MV-4-11 (cell line): Measurements from ENCODE around the gene TNS3.
A peak's percentile ranks its signal among the peaks of the same experiment; 100 is the strongest.

Source experiments
- DNase-seq: peaks from one replicate; lab custom pipeline; 2025; lab: John Stamatoyannopoulos, UW

TNS3 gene

GRCh38 chr7:47581438-47581803 lies 490 bp downstream of the TNS3 start:
- no peak for DNase-seq

GRCh38 chr7:47580811-47581331 lies 1.0 kb downstream of the TNS3 start:
- DNase-seq: peak; percentile 49

- no peak for DNase-seq
Measured at GRCh38 chr7:47580175-47580706, 1.7 kb downstream of the TNS3 start.

- no peak for DNase-seq
Measured at GRCh38 chr7:47579458-47579857, 2.5 kb downstream of the TNS3 start.

GRCh38 chr7:47578579-47579270 lies 3.2 kb downstream of the TNS3 start:
- DNase-seq: no peak

- peak; percentile 60 for DNase-seq
Measured at GRCh38 chr7:47577321-47577919, 4.5 kb downstream of the TNS3 start.

GRCh38 chr7:47576866-47577306 lies 5.0 kb downstream of the TNS3 start:
- no peak for DNase-seq

- DNase-seq: peak; percentile 71
Measured at GRCh38 chr7:47576031-47576865, 5.7 kb downstream of the TNS3 start.

- peak; percentile 98 for DNase-seq
Measured at GRCh38 chr7:47574482-47575329, 7.2 kb downstream of the TNS3 start.

GRCh38 chr7:47573758-47574481 lies 8.0 kb downstream of the TNS3 start:
- peak; percentile 84 for DNase-seq

GRCh38 chr7:47572939-47573757 lies 8.8 kb downstream of the TNS3 start:
- no peak for DNase-seq

GRCh38 chr7:47572094-47572445 lies 9.8 kb downstream of the TNS3 start:
- DNase-seq: no peak

GRCh38 chr7:47571331-47572093 lies 10.4 kb downstream of the TNS3 start:
- peak; percentile 76 for DNase-seq

GRCh38 chr7:47570649-47571050 lies 11.3 kb downstream of the TNS3 start:
- no peak for DNase-seq

- peak; percentile 74 for DNase-seq
Measured at GRCh38 chr7:47568547-47568946, 13.4 kb downstream of the TNS3 start.

- DNase-seq: no peak
Measured at GRCh38 chr7:47568056-47568455, 13.9 kb downstream of the TNS3 start.

GRCh38 chr7:47565640-47566250 lies 16.2 kb downstream of the TNS3 start:
- DNase-seq: no peak

GRCh38 chr7:47563521-47563920 lies 18.4 kb downstream of the TNS3 start:
- no peak for DNase-seq
